ENCODE results near the gene PPP2R3B.

- TF ChIP-seq, protein P1, sequence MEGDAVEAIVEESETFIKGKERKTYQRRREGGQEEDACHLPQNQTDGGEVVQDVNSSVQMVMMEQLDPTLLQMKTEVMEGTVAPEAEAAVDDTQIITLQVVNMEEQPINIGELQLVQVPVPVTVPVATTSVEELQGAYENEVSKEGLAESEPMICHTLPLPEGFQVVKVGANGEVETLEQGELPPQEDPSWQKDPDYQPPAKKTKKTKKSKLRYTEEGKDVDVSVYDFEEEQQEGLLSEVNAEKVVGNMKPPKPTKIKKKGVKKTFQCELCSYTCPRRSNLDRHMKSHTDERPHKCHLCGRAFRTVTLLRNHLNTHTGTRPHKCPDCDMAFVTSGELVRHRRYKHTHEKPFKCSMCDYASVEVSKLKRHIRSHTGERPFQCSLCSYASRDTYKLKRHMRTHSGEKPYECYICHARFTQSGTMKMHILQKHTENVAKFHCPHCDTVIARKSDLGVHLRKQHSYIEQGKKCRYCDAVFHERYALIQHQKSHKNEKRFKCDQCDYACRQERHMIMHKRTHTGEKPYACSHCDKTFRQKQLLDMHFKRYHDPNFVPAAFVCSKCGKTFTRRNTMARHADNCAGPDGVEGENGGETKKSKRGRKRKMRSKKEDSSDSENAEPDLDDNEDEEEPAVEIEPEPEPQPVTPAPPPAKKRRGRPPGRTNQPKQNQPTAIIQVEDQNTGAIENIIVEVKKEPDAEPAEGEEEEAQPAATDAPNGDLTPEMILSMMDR (IDR thresholded peaks at IDR 0.05) = no peak
- TF ChIP-seq POLR2A (IDR thresholded peaks at IDR 0.05) = no peak
These were observed 24.4 kb downstream of the PPP2R3B start for GRCh38 chrX:362351-362750.
